ENCODE measurements around the gene ADGRL3.

Gene ADGRL3

DNA sequence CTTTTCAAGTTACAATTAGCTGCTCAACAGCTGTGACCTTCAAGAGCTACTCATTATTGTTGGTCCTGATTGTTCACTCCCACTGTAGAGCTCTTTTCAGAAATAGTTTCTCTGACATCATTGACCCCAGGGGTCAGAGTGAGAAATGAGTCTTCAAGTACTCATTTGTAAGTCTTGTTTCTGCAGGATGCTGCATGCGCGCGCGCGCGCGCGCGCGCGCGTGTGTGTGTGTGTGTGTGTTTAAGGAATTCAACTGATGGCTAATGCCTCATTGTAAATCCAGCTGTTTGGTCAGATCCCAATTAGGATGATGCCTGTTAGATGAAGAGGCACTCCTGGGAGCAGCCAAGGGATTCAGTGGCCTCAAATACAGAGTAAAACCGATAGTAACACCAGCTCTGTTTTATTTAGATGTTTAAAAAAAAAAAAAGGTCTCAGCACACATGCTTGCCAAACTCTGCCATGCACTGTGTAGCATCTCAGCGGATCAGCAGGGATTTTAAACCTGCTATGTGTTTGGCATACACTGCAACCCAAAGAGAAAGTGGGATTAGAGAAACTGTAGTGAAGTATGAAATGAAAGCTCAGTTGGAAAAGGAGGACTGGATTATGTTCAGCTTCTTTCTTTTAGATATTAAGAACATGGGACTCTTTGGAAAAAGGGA lies 332.3 kb downstream of the ADGRL3 start:
- H3K4me1 Mint-ChIP-seq, result no peaks in the 10 kb centered on the region
- peaks cover 1% of the 10 kb centered on the region for H3K9me3 Mint-ChIP-seq
- ATAC-seq (ENCODE audit: low read depth), result no peak
- no peak overlapping the region for H3K4me3 Mint-ChIP-seq
- H3K36me3 Mint-ChIP-seq, result no peaks in the 10 kb centered on the region
- DNase-seq (ENCODE audit: low spot score in 2 of 2), result no peak
- H3K27me3 Mint-ChIP-seq, result no peaks in the 10 kb centered on the region
- H3K27ac Mint-ChIP-seq, result no peak overlapping the region

DNA sequence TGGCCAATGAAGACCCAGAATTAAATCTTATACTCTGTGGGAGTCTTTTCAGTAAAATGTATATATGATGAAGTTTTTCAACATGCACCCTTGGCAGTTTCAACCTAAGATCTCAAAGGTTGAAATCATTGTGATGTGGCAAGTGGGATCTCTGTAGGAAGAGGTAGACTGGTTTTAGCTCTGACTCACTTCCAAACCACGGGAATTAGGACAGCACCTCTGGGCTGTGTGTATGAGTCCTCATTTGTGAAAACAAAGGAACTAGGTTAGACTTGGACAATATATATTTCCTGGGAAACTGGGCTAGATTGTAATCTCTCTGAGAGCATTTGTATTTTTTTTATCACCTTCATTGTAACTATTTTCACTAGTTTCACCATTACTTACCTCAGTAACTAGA lies 333.0 kb downstream of the ADGRL3 start:
- no peak for ATAC-seq (ENCODE audit: low read depth)
- H3K27me3 Mint-ChIP-seq, result no peaks in the 10 kb centered on the region
- no peaks in the 10 kb centered on the region for H3K4me1 Mint-ChIP-seq
- DNase-seq (ENCODE audit: low spot score in 2 of 2), result no peak
- no peak overlapping the region for H3K27ac Mint-ChIP-seq
- no peaks in the 10 kb centered on the region for H3K36me3 Mint-ChIP-seq
- H3K9me3 Mint-ChIP-seq, result peaks cover 2% of the 10 kb centered on the region
- H3K4me3 Mint-ChIP-seq, result no peak overlapping the region

DNA sequence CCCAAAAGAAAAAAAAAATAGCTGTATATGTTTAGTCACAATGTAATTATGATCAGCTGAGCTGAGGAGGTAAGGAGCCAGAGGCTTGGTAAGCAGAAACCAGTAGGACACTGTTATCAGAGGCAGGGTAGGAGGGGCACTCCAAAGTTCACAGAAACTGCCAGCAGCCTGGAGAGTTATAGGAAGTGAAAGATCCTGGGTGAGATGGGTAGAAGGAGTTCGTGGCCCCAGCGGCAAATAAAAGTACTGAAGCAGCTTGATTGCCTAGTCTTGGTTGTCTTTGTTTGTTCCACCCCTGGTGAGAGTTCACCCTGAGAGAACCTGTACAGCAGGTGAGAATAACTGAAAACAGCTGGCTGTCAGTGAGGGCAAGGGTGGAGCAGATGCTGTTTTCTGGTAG lies 340.8 kb downstream of the ADGRL3 start:
- no peaks in the 10 kb centered on the region for H3K4me1 Mint-ChIP-seq
- H3K4me3 Mint-ChIP-seq, result no peak overlapping the region
- ATAC-seq (ENCODE audit: low read depth) (no peak), DNase-seq (ENCODE audit: low spot score in 2 of 2) (no peak)
- no peaks in the 10 kb centered on the region for H3K36me3 Mint-ChIP-seq
- H3K27me3 Mint-ChIP-seq, result no peaks in the 10 kb centered on the region
- H3K9me3 Mint-ChIP-seq, result peaks cover 6% of the 10 kb centered on the region
- no peak overlapping the region for H3K27ac Mint-ChIP-seq

DNA sequence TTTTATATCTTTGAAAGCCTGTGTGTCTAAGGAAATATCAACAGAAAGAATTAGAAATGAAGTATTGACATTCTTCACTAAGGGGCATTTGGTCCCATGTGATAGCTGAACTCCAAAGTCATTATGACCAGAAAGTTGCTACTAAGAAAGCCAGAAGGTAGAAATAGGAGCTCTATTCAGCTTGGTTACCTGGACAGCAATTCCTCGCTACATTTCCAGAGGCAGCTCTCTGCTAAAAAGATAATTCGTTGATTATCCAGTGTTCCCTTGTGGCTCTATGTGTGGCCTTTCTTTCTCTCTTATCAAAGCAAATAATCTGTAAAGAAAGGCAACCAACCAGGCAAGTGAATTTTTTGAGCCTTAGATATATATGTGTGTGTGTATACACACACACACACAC lies 341.3 kb downstream of the ADGRL3 start:
- Mint-ChIP-seq H3K27me3 (no peaks in the 10 kb centered on the region), H3K9me3 (peaks cover 6% of the 10 kb centered on the region), H3K36me3 (no peaks in the 10 kb centered on the region), H3K4me1 (no peaks in the 10 kb centered on the region), H3K27ac (no peak overlapping the region), H3K4me3 (no peak overlapping the region)
- DNase-seq (ENCODE audit: low spot score in 2 of 2) (no peak), ATAC-seq (ENCODE audit: low read depth) (no peak)

DNA sequence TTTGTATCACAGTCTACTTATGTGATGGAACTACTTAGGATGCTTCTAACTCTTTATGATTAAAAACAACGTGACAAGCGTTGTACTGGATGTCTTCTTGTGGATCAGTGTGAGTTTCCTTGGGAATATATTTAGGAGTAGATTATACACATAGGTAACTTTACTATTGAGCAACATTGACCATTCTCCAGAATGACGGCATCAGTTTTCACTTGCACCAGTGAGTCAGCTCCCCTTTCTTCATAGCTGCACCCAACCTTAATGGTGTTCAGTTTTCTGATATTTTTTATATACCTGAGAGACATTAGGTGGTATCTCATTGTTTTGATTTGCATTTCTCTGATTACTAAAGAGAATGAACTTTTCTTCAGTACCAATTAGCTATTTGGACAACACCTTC lies 343.9 kb downstream of the ADGRL3 start:
- H3K4me1 Mint-ChIP-seq, result no peaks in the 10 kb centered on the region
- ATAC-seq (ENCODE audit: low read depth) (no peak), DNase-seq (ENCODE audit: low spot score in 2 of 2) (no peak)
- H3K4me3 Mint-ChIP-seq, result no peak overlapping the region
- H3K27ac Mint-ChIP-seq, result no peak overlapping the region
- H3K27me3 Mint-ChIP-seq, result no peaks in the 10 kb centered on the region
- no peaks in the 10 kb centered on the region for H3K36me3 Mint-ChIP-seq
- H3K9me3 Mint-ChIP-seq, result peaks cover 6% of the 10 kb centered on the region

DNA sequence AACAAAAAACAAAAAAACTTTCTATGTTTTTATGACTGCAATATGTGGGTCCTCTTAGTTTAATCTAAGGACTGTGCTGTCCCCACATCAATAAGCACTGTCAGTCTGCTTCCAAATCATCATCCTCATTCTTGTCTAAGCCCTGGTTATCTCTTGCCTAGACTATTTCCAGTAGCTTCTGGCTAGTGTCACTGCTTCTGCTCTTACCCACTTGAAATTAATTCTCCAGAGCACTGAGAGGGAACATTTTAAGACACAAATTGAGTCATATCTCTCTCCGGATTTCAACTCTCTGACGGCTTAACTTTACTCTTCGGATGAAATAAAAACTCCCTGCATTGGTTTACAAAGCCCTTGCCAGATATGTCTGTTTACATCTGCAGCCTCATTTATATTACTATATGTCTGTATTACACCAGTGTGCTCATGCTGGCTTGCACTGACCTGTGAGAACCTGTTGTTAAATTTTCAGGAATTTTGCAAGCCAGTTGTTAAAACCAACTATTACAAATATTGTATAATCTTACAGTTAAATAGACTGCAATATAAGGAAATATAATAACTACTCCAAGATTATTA lies 345.9 kb downstream of the ADGRL3 start:
- peaks cover 4% of the 10 kb centered on the region for H3K9me3 Mint-ChIP-seq
- no peak for DNase-seq (ENCODE audit: low spot score in 2 of 2)
- no peaks in the 10 kb centered on the region for H3K4me1 Mint-ChIP-seq
- H3K4me3 Mint-ChIP-seq, result no peak overlapping the region
- H3K27me3 Mint-ChIP-seq, result no peaks in the 10 kb centered on the region
- no peaks in the 10 kb centered on the region for H3K36me3 Mint-ChIP-seq
- H3K27ac Mint-ChIP-seq, result no peak overlapping the region
- no peak for ATAC-seq (ENCODE audit: low read depth)

DNA sequence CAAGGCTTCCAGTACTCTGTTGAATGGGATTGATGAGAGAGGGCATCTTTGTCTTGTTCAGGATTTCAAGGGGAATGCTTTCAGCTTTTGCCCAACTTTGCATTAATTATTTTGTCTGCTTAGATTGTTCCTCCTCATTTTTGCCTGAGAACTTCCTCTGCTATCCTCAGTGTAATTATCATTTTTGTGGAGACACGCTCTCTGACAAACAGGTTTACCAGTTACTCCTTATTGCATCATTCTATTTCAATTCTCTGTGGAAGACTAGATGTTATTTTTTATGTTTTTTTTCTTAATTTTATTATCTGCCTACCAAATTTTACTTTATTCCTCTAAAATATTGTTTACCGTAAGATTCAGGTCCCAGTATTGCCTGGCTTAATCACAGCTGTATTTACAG lies 349.2 kb downstream of the ADGRL3 start:
- no peak for DNase-seq (ENCODE audit: low spot score in 2 of 2)
- H3K4me3 Mint-ChIP-seq, result no peak overlapping the region
- no peak for ATAC-seq (ENCODE audit: low read depth)
- H3K27ac Mint-ChIP-seq, result no peak overlapping the region
- peaks cover 3% of the 10 kb centered on the region for H3K9me3 Mint-ChIP-seq
- H3K4me1 Mint-ChIP-seq, result no peaks in the 10 kb centered on the region
- H3K27me3 Mint-ChIP-seq, result no peaks in the 10 kb centered on the region
- no peaks in the 10 kb centered on the region for H3K36me3 Mint-ChIP-seq

DNA sequence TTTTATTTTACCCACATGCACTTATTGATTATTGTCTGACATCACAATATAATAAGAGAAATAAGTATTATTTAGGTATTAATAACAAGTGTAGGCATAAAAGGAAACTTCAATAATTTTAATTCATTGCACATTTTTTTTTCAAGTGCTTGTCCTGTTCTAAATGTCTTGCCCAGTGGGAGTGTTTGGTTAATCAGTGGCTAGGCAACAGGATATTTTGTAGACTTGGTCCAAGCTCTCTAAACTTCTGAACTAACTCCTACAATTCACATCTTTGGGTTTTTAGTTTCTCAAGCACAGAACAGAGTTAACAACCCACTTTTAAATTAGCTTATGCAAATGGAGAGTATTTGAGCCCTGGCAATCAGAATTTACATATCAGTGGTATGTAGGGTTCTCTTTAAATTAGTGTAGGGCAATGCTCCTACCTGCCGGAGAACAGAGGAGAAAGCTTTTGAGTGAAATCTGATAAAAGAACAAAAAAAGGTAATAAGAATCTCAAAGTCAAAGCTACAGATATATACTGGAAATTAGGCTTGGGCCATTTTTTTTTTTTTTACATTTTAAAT lies 353.5 kb downstream of the ADGRL3 start:
- H3K9me3 Mint-ChIP-seq, result peaks cover under 1% of the 10 kb centered on the region
- no peak overlapping the region for H3K27ac Mint-ChIP-seq
- DNase-seq (ENCODE audit: low spot score in 2 of 2) (no peak), ATAC-seq (ENCODE audit: low read depth) (no peak)
- H3K27me3 Mint-ChIP-seq, result no peaks in the 10 kb centered on the region
- H3K4me3 Mint-ChIP-seq, result no peak overlapping the region
- H3K4me1 Mint-ChIP-seq, result no peaks in the 10 kb centered on the region
- H3K36me3 Mint-ChIP-seq, result no peaks in the 10 kb centered on the region

DNA sequence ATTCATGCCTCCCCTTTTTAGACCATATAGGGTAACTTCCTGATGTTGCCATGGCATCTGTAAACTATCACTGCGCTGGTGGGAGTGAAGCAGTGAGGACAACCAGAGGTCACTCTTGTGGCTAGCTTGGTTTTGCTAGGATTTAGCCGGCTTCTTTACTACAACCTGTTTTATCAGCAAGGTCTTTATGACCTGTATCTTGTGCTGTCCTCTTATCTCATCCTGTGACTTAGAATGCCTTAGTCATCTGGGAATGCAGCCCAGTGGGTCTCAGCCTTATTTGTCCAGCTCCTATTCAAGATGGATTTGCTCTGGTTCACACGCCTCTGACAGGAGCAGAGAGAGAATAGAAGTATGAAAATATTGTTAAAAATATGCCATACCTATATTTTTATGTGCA lies 355.7 kb downstream of the ADGRL3 start:
- Mint-ChIP-seq H3K9me3 (no peaks in the 10 kb centered on the region), H3K27me3 (no peaks in the 10 kb centered on the region), H3K27ac (no peak overlapping the region), H3K36me3 (no peaks in the 10 kb centered on the region), H3K4me1 (no peaks in the 10 kb centered on the region), H3K4me3 (no peak overlapping the region)
- DNase-seq (ENCODE audit: low spot score in 2 of 2), result no peak
- no peak for ATAC-seq (ENCODE audit: low read depth)

DNA sequence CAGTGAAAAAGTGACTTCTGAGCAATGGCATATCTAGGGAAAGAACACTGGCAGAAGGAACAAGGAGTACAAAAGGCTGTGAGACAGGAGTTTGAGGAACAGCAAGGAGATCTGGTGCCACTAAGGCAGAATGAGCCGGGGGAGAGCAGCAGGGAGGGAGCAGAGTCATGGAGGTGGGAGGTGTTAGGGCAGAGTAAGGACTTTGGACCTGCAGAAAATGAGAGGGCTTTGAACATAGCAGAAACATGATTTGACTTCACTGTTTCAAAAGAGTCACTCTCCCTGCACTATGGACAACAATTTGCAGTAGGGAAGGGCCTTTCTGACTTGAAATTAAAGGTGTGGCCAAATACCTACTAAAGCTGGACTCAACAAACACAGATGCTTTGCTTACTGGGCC lies 356.2 kb downstream of the ADGRL3 start:
- DNase-seq (ENCODE audit: low spot score in 2 of 2), result no peak
- no peak for ATAC-seq (ENCODE audit: low read depth)
- H3K36me3 Mint-ChIP-seq, result no peaks in the 10 kb centered on the region
- no peaks in the 10 kb centered on the region for H3K4me1 Mint-ChIP-seq
- no peak overlapping the region for H3K4me3 Mint-ChIP-seq
- no peaks in the 10 kb centered on the region for H3K9me3 Mint-ChIP-seq
- H3K27ac Mint-ChIP-seq, result no peak overlapping the region
- H3K27me3 Mint-ChIP-seq, result no peaks in the 10 kb centered on the region

DNA sequence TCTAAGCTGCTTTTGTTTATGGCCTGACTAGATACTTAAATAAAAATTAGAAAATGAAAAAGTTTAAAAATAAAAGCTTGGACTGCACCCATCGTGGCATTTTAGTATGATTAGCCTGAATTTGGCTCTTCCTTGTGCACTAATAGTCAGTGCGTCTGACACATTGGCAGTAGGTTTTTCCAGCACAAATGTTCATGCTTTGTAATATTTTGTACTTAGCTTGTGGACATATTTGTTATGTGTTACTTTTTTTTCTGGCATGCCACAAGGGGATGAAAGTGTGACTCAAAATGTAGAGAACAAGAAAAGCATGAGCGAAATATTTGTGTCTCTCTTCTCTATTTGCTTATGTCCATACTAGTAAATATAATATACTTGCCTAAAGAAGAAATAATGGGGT lies 359.3 kb downstream of the ADGRL3 start:
- H3K9me3 Mint-ChIP-seq, result peaks cover 2% of the 10 kb centered on the region
- no peaks in the 10 kb centered on the region for H3K4me1 Mint-ChIP-seq
- no peaks in the 10 kb centered on the region for H3K36me3 Mint-ChIP-seq
- DNase-seq (ENCODE audit: low spot score in 2 of 2) (no peak), ATAC-seq (ENCODE audit: low read depth) (no peak)
- no peak overlapping the region for H3K4me3 Mint-ChIP-seq
- H3K27ac Mint-ChIP-seq, result no peak overlapping the region
- H3K27me3 Mint-ChIP-seq, result no peaks in the 10 kb centered on the region

DNA sequence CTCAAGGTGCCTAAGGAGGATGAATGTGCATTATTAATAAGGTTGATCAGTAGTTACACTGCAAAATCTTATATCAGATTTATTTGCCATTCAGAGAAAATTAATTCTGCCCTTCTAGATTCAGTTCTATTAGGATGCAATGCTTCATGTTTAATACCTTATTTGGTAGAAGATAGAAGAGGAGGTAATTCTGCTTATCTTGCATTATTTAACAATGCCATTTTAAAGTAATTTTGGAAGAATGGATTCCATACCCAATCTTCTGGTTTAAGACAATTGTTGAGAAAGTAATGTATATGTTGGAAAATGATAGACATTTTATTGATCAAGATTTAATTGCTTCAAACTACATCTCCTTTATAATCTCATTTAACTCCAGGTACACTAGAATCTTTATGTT lies 360.9 kb downstream of the ADGRL3 start:
- H3K4me1 Mint-ChIP-seq, result no peaks in the 10 kb centered on the region
- H3K27ac Mint-ChIP-seq, result no peak overlapping the region
- H3K27me3 Mint-ChIP-seq, result no peaks in the 10 kb centered on the region
- no peaks in the 10 kb centered on the region for H3K36me3 Mint-ChIP-seq
- ATAC-seq (ENCODE audit: low read depth), result no peak
- peaks cover 2% of the 10 kb centered on the region for H3K9me3 Mint-ChIP-seq
- H3K4me3 Mint-ChIP-seq, result no peak overlapping the region
- DNase-seq (ENCODE audit: low spot score in 2 of 2), result no peak

DNA sequence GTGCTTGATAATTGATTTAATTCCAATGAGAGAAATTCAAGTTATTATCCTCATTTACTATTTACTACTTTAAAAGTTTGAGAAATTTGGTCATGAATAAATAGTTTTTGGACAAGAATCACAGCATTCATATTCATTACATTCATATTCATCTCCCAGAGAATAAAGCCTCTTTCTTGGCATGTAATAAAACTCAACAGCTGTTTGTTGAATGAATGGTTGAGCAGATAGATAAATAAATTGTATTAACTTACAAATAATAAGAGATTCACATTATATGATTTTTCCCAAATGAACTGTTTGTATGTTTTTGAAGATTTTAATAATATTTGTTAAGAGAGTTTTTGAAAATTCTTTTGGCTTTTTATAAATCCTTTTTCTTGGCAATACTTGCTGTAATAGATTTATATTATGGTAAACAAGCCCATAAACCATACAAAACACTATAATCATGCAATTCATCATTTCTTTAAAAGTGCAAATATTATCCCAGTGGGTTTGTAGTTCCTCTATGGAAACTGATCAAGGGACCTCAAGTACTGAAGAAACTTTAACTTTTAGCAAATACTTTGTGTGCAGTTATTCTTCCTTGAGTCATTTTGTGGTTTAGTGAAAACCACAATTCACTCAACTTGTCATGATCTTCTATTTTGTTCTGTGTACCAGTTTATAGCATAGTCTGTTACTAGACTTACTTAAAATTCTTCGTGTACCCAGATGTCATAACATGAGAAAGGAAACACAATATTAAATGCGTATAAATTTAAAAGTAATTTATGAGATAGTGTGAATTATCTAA lies 371.8 kb downstream of the ADGRL3 start:
- Mint-ChIP-seq H3K27me3 (no peaks in the 10 kb centered on the region), H3K4me1 (no peaks in the 10 kb centered on the region), H3K36me3 (no peaks in the 10 kb centered on the region), H3K4me3 (no peak overlapping the region), H3K27ac (no peak overlapping the region), H3K9me3 (peaks cover 4% of the 10 kb centered on the region)
- DNase-seq (ENCODE audit: low spot score in 2 of 2), result no peak
- no peak for ATAC-seq (ENCODE audit: low read depth)

DNA sequence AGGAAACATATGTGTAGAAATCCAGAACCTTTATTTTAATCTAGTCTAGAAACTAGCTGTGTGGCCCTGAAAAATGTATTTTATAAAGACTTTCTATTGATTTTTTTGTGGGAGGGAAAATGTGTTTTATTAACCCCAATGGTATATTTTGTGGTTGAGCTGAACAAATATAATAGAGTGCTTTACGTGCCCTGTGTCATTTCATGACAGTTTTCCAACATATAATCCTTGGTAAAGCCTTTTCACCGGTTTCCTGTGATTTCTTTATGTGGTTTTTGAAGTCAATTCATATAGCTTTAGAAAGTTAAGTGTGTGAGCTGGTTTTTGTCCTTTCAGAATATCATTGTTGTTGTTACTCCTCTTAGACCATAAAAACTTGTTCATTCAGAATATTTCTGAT lies 375.7 kb downstream of the ADGRL3 start:
- H3K9me3 Mint-ChIP-seq, result peaks cover 3% of the 10 kb centered on the region
- no peaks in the 10 kb centered on the region for H3K4me1 Mint-ChIP-seq
- no peak overlapping the region for H3K27ac Mint-ChIP-seq
- H3K4me3 Mint-ChIP-seq, result no peak overlapping the region
- no peaks in the 10 kb centered on the region for H3K36me3 Mint-ChIP-seq
- no peak for DNase-seq (ENCODE audit: low spot score in 2 of 2)
- no peak for ATAC-seq (ENCODE audit: low read depth)
- no peaks in the 10 kb centered on the region for H3K27me3 Mint-ChIP-seq
